ENCODE results near the gene LARGE1.

LARGE1 gene

DNA sequence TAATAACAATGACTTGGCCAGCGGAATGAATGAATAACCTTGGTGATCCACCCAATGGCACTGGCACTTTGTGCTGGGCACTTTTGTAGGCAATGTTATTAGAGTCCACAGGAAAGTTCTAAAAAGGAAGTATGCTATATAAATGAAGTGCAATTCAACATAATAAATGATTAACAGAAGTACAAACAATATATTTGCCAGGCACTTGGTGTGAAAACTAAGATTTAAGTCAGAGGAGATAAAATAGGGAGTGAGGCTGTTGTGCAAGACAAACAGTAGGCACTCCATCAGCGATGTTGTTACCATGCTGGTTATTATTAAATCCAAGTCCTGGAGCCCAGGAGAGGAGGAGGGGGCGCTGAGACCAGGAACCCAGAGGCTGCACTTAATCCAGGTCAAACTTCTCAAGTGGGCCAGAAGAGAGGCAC is 173.8 kb downstream of the LARGE1 start:
- Histone ChIP-seq H3K23ac (ENCODE audit: low read length) (no peak overlapping the region), H2BK120ac (ENCODE audit: low read depth, low read length) (no peak overlapping the region), H3K56ac (ENCODE audit: low read length) (no peak overlapping the region), H3K27ac (ENCODE audit: low read depth, low read length) (no peak overlapping the region), H2BK15ac (replicated peaks; ENCODE audit: low read depth) (no peak overlapping the region), H3K79me2 (ENCODE audit: control insufficient read depth, insufficient read depth, low read length) (peaks cover 6% of the 10 kb centered on the region), H3K27me3 (ENCODE audit: insufficient read depth, low read length, poor library complexity) (no peaks in the 10 kb centered on the region), H3K4me2 (ENCODE audit: low read length) (no peak overlapping the region), H3K9ac (ENCODE audit: low read length) (no peak overlapping the region), H4K8ac (ENCODE audit: low read depth, low read length) (no peak overlapping the region), H2BK5ac (ENCODE audit: low read length) (no peak overlapping the region), H3K4me3 (ENCODE audit: low read length) (no peak overlapping the region), H4K5ac (ENCODE audit: low read length) (no peak overlapping the region), H3K18ac (ENCODE audit: low read length) (no peak overlapping the region), H3K79me1 (ENCODE audit: low read length) (peaks cover 2% of the 10 kb centered on the region), H3K36me3 (ENCODE audit: control insufficient read depth, insufficient read depth, low read length) (no peaks in the 10 kb centered on the region), H3K4me1 (ENCODE audit: control insufficient read depth, low read depth, low read length) (no peaks in the 10 kb centered on the region), H3K4ac (ENCODE audit: low read depth, low read length) (no peak overlapping the region), H2AK5ac (ENCODE audit: low read length) (no peak overlapping the region)
- no CpG with 5 or more reads among the region's 3 CpGs for WGBS (ENCODE audit: extremely low coverage, insufficient coverage, low lambda C conversion rate)
- no peak for DNase-seq

DNA sequence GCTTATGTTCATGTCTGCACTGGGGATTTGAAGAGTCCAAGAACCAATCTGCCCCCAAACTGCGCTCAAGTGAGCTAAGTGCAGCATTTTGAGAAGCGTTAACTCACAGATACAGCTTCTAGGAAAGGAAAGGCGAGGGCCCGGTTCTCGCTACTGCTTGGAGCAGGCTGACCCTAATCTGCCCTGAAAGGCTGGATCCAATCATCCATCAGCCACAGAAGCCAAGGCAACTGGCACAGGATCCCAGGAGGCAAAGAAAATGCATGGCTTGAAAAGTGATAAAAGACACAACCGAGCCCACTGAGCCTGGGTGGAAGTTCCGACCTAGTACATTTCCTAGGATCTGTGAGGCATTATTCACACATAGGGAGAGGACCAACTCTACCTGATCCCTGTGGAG is 174.8 kb downstream of the LARGE1 start:
- no peak overlapping the region for H3K9ac ChIP-seq (ENCODE audit: low read length)
- H4K8ac ChIP-seq (ENCODE audit: low read depth, low read length) = no peak overlapping the region
- no peak overlapping the region for H4K5ac ChIP-seq (ENCODE audit: low read length)
- no peak overlapping the region for H3K27ac ChIP-seq (ENCODE audit: low read depth, low read length)
- H2AK5ac ChIP-seq (ENCODE audit: low read length) = no peak overlapping the region
- no CpG with 5 or more reads among the region's 7 CpGs for WGBS (ENCODE audit: extremely low coverage, insufficient coverage, low lambda C conversion rate)
- no peak overlapping the region for H3K4me2 ChIP-seq (ENCODE audit: low read length)
- H3K27me3 ChIP-seq (ENCODE audit: insufficient read depth, low read length, poor library complexity) = no peaks in the 10 kb centered on the region
- H2BK5ac ChIP-seq (ENCODE audit: low read length) = no peak overlapping the region
- no peaks in the 10 kb centered on the region for H3K4me1 ChIP-seq (ENCODE audit: control insufficient read depth, low read depth, low read length)
- peaks cover 2% of the 10 kb centered on the region for H3K79me1 ChIP-seq (ENCODE audit: low read length)
- no peak overlapping the region for H3K4me3 ChIP-seq (ENCODE audit: low read length)
- no peak overlapping the region for H2BK15ac ChIP-seq (replicated peaks; ENCODE audit: low read depth)
- peaks cover 6% of the 10 kb centered on the region for H3K79me2 ChIP-seq (ENCODE audit: control insufficient read depth, insufficient read depth, low read length)
- no peaks in the 10 kb centered on the region for H3K36me3 ChIP-seq (ENCODE audit: control insufficient read depth, insufficient read depth, low read length)
- H3K4ac ChIP-seq (ENCODE audit: low read depth, low read length) = no peak overlapping the region
- no peak overlapping the region for H3K56ac ChIP-seq (ENCODE audit: low read length)
- H3K23ac ChIP-seq (ENCODE audit: low read length) = no peak overlapping the region
- H3K18ac ChIP-seq (ENCODE audit: low read length) = no peak overlapping the region
- no peak for DNase-seq
- no peak overlapping the region for H2BK120ac ChIP-seq (ENCODE audit: low read depth, low read length)

DNA sequence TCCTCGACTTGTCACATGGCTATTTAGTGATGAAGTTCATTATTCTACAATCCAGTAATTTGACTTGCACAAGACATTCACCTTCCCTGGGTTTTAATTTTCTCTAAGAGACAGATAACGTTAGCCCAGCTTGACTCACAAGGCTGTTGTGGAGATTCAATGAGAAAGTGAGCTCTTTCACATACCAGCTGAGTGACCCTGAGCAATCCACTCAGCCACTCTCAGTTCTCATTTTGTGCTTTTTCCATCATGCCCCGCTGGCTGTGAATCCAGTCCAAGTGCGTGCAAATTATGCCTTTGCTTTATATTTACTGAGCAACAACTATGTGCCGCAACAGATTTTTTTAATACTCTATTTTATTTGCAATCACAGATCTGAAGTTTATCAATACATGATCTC is 176.5 kb downstream of the LARGE1 start:
- no peak overlapping the region for H2BK5ac ChIP-seq (ENCODE audit: low read length)
- no peak overlapping the region for H3K23ac ChIP-seq (ENCODE audit: low read length)
- no peak overlapping the region for H3K4me3 ChIP-seq (ENCODE audit: low read length)
- no peak overlapping the region for H4K8ac ChIP-seq (ENCODE audit: low read depth, low read length)
- no peak overlapping the region for H3K27ac ChIP-seq (ENCODE audit: low read depth, low read length)
- H3K4ac ChIP-seq (ENCODE audit: low read depth, low read length) = no peak overlapping the region
- H3K18ac ChIP-seq (ENCODE audit: low read length) = no peak overlapping the region
- no peak overlapping the region for H2BK15ac ChIP-seq (replicated peaks; ENCODE audit: low read depth)
- H3K79me1 ChIP-seq (ENCODE audit: low read length) = peaks cover 5% of the 10 kb centered on the region
- no peak overlapping the region for H2BK120ac ChIP-seq (ENCODE audit: low read depth, low read length)
- no peak overlapping the region for H3K56ac ChIP-seq (ENCODE audit: low read length)
- no peak overlapping the region for H4K5ac ChIP-seq (ENCODE audit: low read length)
- H3K79me2 ChIP-seq (ENCODE audit: control insufficient read depth, insufficient read depth, low read length) = peaks cover 6% of the 10 kb centered on the region
- no peaks in the 10 kb centered on the region for H3K27me3 ChIP-seq (ENCODE audit: insufficient read depth, low read length, poor library complexity)
- DNase-seq = no peak
- no peaks in the 10 kb centered on the region for H3K36me3 ChIP-seq (ENCODE audit: control insufficient read depth, insufficient read depth, low read length)
- no CpG with 5 or more reads among the region's 5 CpGs for WGBS (ENCODE audit: extremely low coverage, insufficient coverage, low lambda C conversion rate)
- no peak overlapping the region for H2AK5ac ChIP-seq (ENCODE audit: low read length)
- H3K4me2 ChIP-seq (ENCODE audit: low read length) = no peak overlapping the region
- no peak overlapping the region for H3K9ac ChIP-seq (ENCODE audit: low read length)
- H3K4me1 ChIP-seq (ENCODE audit: control insufficient read depth, low read depth, low read length) = no peaks in the 10 kb centered on the region

DNA sequence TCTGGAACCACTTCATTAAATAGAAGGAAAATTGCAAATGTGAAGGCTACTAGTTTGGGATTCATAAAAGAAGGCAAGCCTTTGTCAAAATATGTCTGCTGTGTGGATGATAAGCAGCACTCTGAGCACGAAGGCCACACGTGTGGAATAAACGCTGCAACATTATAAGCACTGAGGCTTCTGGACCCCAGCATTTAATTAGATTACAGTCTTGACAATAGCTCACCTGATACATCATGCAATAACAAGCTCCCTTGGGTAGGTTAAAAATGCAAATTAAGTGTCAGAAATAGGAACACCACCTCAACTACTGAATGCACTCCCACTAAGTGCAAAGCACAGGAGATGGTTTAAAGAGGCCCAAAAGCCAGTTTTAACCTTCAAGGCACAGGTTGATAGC is 179.3 kb downstream of the LARGE1 start:
- no peak overlapping the region for H2BK5ac ChIP-seq (ENCODE audit: low read length)

DNA sequence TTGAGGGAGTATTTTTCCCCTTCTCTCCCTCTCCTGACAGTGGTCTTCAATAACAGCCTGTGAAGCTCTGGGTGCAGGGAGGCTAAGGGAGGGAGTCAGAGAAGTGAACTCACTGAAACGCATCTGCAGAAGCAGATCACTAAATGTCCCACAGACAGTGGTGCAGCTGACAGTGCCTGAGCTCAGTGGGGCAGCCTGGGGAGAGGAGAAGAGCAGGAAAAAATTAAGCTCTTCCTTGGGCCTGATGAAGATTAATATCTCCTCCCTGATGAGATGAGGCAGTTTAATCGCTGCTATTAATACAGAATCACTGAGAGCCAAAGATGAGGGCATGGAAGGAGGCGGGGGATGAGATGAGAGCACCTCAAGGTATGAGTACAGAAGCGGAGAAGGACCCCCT is 180.8 kb downstream of the LARGE1 start:
- no peak overlapping the region for H3K23ac ChIP-seq (ENCODE audit: low read length)
- no CpG with 5 or more reads among the region's 4 CpGs for WGBS (ENCODE audit: extremely low coverage, insufficient coverage, low lambda C conversion rate)
- no peak overlapping the region for H3K9ac ChIP-seq (ENCODE audit: low read length)
- H4K5ac ChIP-seq (ENCODE audit: low read length) = no peak overlapping the region
- no peak overlapping the region for H3K56ac ChIP-seq (ENCODE audit: low read length)
- H3K27ac ChIP-seq (ENCODE audit: low read depth, low read length) = no peak overlapping the region
- H3K4me1 ChIP-seq (ENCODE audit: control insufficient read depth, low read depth, low read length) = peaks cover 2% of the 10 kb centered on the region
- no peak overlapping the region for H3K18ac ChIP-seq (ENCODE audit: low read length)
- H3K36me3 ChIP-seq (ENCODE audit: control insufficient read depth, insufficient read depth, low read length) = no peaks in the 10 kb centered on the region
- no peak overlapping the region for H2BK5ac ChIP-seq (ENCODE audit: low read length)
- H2AK5ac ChIP-seq (ENCODE audit: low read length) = no peak overlapping the region
- no peak overlapping the region for H4K8ac ChIP-seq (ENCODE audit: low read depth, low read length)
- no peaks in the 10 kb centered on the region for H3K27me3 ChIP-seq (ENCODE audit: insufficient read depth, low read length, poor library complexity)
- H2BK120ac ChIP-seq (ENCODE audit: low read depth, low read length) = no peak overlapping the region
- H2BK15ac ChIP-seq (replicated peaks; ENCODE audit: low read depth) = no peak overlapping the region
- H3K4me3 ChIP-seq (ENCODE audit: low read length) = no peak overlapping the region
- H3K4ac ChIP-seq (ENCODE audit: low read depth, low read length) = no peak overlapping the region
- H3K79me2 ChIP-seq (ENCODE audit: control insufficient read depth, insufficient read depth, low read length) = peaks cover 3% of the 10 kb centered on the region
- no peak for DNase-seq
- H3K79me1 ChIP-seq (ENCODE audit: low read length) = peaks cover 3% of the 10 kb centered on the region
- no peak overlapping the region for H3K4me2 ChIP-seq (ENCODE audit: low read length)

More for the DNA sequence above, 179.3 kb downstream of the LARGE1 start:
- Histone ChIP-seq H2AK5ac (ENCODE audit: low read length) (no peak overlapping the region), H3K79me2 (ENCODE audit: control insufficient read depth, insufficient read depth, low read length) (peaks cover 3% of the 10 kb centered on the region), H4K8ac (ENCODE audit: low read depth, low read length) (no peak overlapping the region), H3K56ac (ENCODE audit: low read length) (no peak overlapping the region), H3K4me2 (ENCODE audit: low read length) (no peak overlapping the region), H4K5ac (ENCODE audit: low read length) (no peak overlapping the region), H2BK15ac (replicated peaks; ENCODE audit: low read depth) (no peak overlapping the region), H3K4me1 (ENCODE audit: control insufficient read depth, low read depth, low read length) (peaks cover 2% of the 10 kb centered on the region), H3K18ac (ENCODE audit: low read length) (no peak overlapping the region), H3K23ac (ENCODE audit: low read length) (no peak overlapping the region), H3K79me1 (ENCODE audit: low read length) (peaks cover 3% of the 10 kb centered on the region), H3K27me3 (ENCODE audit: insufficient read depth, low read length, poor library complexity) (no peaks in the 10 kb centered on the region), H3K36me3 (ENCODE audit: control insufficient read depth, insufficient read depth, low read length) (no peaks in the 10 kb centered on the region), H3K27ac (ENCODE audit: low read depth, low read length) (no peak overlapping the region), H3K9ac (ENCODE audit: low read length) (no peak overlapping the region), H3K4me3 (ENCODE audit: low read length) (no peak overlapping the region), H2BK120ac (ENCODE audit: low read depth, low read length) (no peak overlapping the region), H3K4ac (ENCODE audit: low read depth, low read length) (no peak overlapping the region)
- no CpG with 5 or more reads among the region's 3 CpGs for WGBS (ENCODE audit: extremely low coverage, insufficient coverage, low lambda C conversion rate)
- DNase-seq = no peak

DNA sequence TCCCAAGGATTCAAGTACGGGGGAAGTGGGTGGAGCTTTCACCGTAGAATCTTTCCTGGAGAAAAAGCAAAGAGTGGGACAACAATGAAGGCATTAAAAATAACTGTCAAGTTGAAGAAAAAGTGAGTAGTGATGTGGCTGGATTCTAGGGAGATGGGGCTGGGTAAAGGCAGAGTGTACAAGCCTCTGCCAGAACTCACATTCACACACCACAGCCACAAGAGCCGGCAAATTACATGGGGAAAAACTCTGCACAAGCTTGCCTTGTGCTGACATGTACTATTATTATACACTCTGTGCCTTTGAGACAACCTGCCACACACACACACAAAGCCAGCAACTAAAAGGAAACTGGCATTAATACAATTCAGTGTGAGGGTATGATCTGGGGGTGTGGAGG is 182.6 kb downstream of the LARGE1 start:
- no peak overlapping the region for H3K4me2 ChIP-seq (ENCODE audit: low read length)
- no peak overlapping the region for H2BK120ac ChIP-seq (ENCODE audit: low read depth, low read length)
- H3K9ac ChIP-seq (ENCODE audit: low read length) = no peak overlapping the region
- H3K79me1 ChIP-seq (ENCODE audit: low read length) = peaks cover 5% of the 10 kb centered on the region
- no peak overlapping the region for H4K8ac ChIP-seq (ENCODE audit: low read depth, low read length)
- no peak overlapping the region for H2AK5ac ChIP-seq (ENCODE audit: low read length)
- peaks cover 3% of the 10 kb centered on the region for H3K79me2 ChIP-seq (ENCODE audit: control insufficient read depth, insufficient read depth, low read length)
- H3K4me3 ChIP-seq (ENCODE audit: low read length) = no peak overlapping the region
- no peak overlapping the region for H3K56ac ChIP-seq (ENCODE audit: low read length)
- no peak overlapping the region for H2BK5ac ChIP-seq (ENCODE audit: low read length)
- H3K4me1 ChIP-seq (ENCODE audit: control insufficient read depth, low read depth, low read length) = peaks cover 2% of the 10 kb centered on the region
- no peak overlapping the region for H4K5ac ChIP-seq (ENCODE audit: low read length)
- H3K4ac ChIP-seq (ENCODE audit: low read depth, low read length) = no peak overlapping the region
- H3K23ac ChIP-seq (ENCODE audit: low read length) = no peak overlapping the region
- H3K27me3 ChIP-seq (ENCODE audit: insufficient read depth, low read length, poor library complexity) = no peaks in the 10 kb centered on the region
- no peaks in the 10 kb centered on the region for H3K36me3 ChIP-seq (ENCODE audit: control insufficient read depth, insufficient read depth, low read length)
- no peak for DNase-seq
- no CpG with 5 or more reads among the region's 3 CpGs for WGBS (ENCODE audit: extremely low coverage, insufficient coverage, low lambda C conversion rate)
- H2BK15ac ChIP-seq (replicated peaks; ENCODE audit: low read depth) = no peak overlapping the region
- H3K18ac ChIP-seq (ENCODE audit: low read length) = no peak overlapping the region
- H3K27ac ChIP-seq (ENCODE audit: low read depth, low read length) = no peak overlapping the region
